Right atrium auricular region (tissue), 2 donors: ENCODE measurements around the gene PSMD1. TPM values are rescaled to one million over a fixed set of nuclear protein-coding genes. Genes with fewer than 3 reads are reported as not detected.

Experiments
- DNase-seq: peaks from one replicate; pipeline ENCODE4 v3.0.0-alpha.2; 2019; ENCODE audit warnings: low spot score
- H3K27ac ChIP-seq, 2 donors: fragments of 200-600 bp; sonication (generic); 1 replicate in 1 of 2; 2 replicates in 1 of 2; pipeline ENCODE4 v1.5.1; 2016 to 2019
- H3K27me3 ChIP-seq, 2 donors: fragments of 200-600 bp; sonication (generic); one replicate each; pipeline versions ENCODE4 v1.5.1 to v1.6.0; 2017 to 2019
- H3K36me3 ChIP-seq: fragments of 200-600 bp; sonication (generic); one replicate; pipeline ENCODE4 v1.5.1; 2016
- H3K4me1 ChIP-seq, 2 donors: fragments of 200-600 bp; sonication (generic); one replicate each; pipeline versions ENCODE4 v1.5.1 to v1.6.0; 2017 to 2019
- H3K4me3 ChIP-seq, 2 donors: fragments of 200-600 bp; sonication (generic); 1 replicate in 1 of 2; 2 replicates in 1 of 2; pipeline ENCODE4 v1.5.1; 2017 to 2019; ENCODE audit warnings: mild to moderate bottlenecking in 1 of 2, moderate library complexity in 1 of 2
- H3K9me3 ChIP-seq, 2 donors: fragments of 200-600 bp; sonication (generic); one replicate each; pipeline ENCODE4 v1.5.1; 2019
- total RNA-seq, 2 donors: library from RNA; depleted of rRNA; stranded (reverse); fragments of >200 nt; gene quantifications; one replicate each; pipeline ENCODE4 v1.1.0, GENCODE V29; 2016
- TF ChIP-seq, protein P1 (sequence below), 2 donors: fragments of 200-600 bp; sonication (generic); IDR thresholded peaks; one replicate each; pipeline ENCODE4 v1.5.1; 2019; ENCODE audit warnings: antibody characterized with exemption in 2 of 2

PSMD1 gene
- total RNA-seq, 2 donors from 2014 or later, result 53.1 to 75.4 TPM

- TF ChIP-seq, protein P1, sequence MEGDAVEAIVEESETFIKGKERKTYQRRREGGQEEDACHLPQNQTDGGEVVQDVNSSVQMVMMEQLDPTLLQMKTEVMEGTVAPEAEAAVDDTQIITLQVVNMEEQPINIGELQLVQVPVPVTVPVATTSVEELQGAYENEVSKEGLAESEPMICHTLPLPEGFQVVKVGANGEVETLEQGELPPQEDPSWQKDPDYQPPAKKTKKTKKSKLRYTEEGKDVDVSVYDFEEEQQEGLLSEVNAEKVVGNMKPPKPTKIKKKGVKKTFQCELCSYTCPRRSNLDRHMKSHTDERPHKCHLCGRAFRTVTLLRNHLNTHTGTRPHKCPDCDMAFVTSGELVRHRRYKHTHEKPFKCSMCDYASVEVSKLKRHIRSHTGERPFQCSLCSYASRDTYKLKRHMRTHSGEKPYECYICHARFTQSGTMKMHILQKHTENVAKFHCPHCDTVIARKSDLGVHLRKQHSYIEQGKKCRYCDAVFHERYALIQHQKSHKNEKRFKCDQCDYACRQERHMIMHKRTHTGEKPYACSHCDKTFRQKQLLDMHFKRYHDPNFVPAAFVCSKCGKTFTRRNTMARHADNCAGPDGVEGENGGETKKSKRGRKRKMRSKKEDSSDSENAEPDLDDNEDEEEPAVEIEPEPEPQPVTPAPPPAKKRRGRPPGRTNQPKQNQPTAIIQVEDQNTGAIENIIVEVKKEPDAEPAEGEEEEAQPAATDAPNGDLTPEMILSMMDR (IDR thresholded peaks at IDR 0.05), result no peak
- peaks cover 5 to 11% of the 10 kb centered on the region in 2 donors for H3K27me3 ChIP-seq
- H3K4me3 ChIP-seq, result no peak overlapping the region
- DNase-seq, result no peak
- H3K9me3 ChIP-seq, result no peaks in the 10 kb centered on the region
- no peaks in the 10 kb centered on the region for H3K4me1 ChIP-seq
- no peak overlapping the region for H3K27ac ChIP-seq
- H3K36me3 ChIP-seq, result no peaks in the 10 kb centered on the region
Measured at GRCh38 chr2:231032575-231033140, 24.0 kb upstream of the PSMD1 start.

- no peak for DNase-seq
- no peaks in the 10 kb centered on the region for H3K9me3 ChIP-seq
- no peak overlapping the region for H3K27ac ChIP-seq
- TF ChIP-seq, protein P1 (IDR thresholded peaks at IDR 0.05), result no peak
- no peaks in the 10 kb centered on the region for H3K36me3 ChIP-seq
- peaks cover 0 to 3% of the 10 kb centered on the region in 2 donors for H3K4me1 ChIP-seq
- H3K4me3 ChIP-seq, result no peak overlapping the region
- H3K27me3 ChIP-seq, result peaks cover 5 to 11% of the 10 kb centered on the region in 2 donors
Measured at GRCh38 chr2:231033147-231034132, 23.2 kb upstream of the PSMD1 start.

GRCh38 chr2:231034291-231034882 lies 22.3 kb upstream of the PSMD1 start:
- Histone ChIP-seq H3K4me1 (peaks cover 0 to 3% of the 10 kb centered on the region in 2 donors), H3K4me3 (no peak overlapping the region), H3K27ac (no peak overlapping the region), H3K9me3 (no peaks in the 10 kb centered on the region), H3K36me3 (no peaks in the 10 kb centered on the region), H3K27me3 (peaks cover 5 to 11% of the 10 kb centered on the region in 2 donors)
- TF ChIP-seq, protein P1 (IDR thresholded peaks at IDR 0.05), result no peak
- no peak for DNase-seq

GRCh38 chr2:231036131-231036530 lies 20.5 kb upstream of the PSMD1 start:
- no peak overlapping the region for H3K4me3 ChIP-seq
- no peaks in the 10 kb centered on the region for H3K36me3 ChIP-seq
- H3K27me3 ChIP-seq, result peaks cover 5 to 11% of the 10 kb centered on the region in 2 donors
- DNase-seq, result no peak
- no peak overlapping the region for H3K27ac ChIP-seq
- no peaks in the 10 kb centered on the region for H3K9me3 ChIP-seq
- TF ChIP-seq, protein P1 (IDR thresholded peaks at IDR 0.05), result no peak
- H3K4me1 ChIP-seq, result peaks cover 0 to 3% of the 10 kb centered on the region in 2 donors

GRCh38 chr2:231036578-231037106 lies 20.0 kb upstream of the PSMD1 start:
- Histone ChIP-seq H3K4me3 (no peak overlapping the region), H3K36me3 (no peaks in the 10 kb centered on the region), H3K27me3 (peaks cover 5 to 11% of the 10 kb centered on the region in 2 donors), H3K9me3 (no peaks in the 10 kb centered on the region), H3K4me1 (peaks cover 0 to 3% of the 10 kb centered on the region in 2 donors), H3K27ac (no peak overlapping the region)
- DNase-seq, result no peak
- TF ChIP-seq, protein P1 (IDR thresholded peaks at IDR 0.05), result no peak
